GM19455 (cell line): Measurements from ENCODE around the gene TTC39B.
A peak's percentile ranks its signal among the peaks of the same experiment; 100 is the strongest.

Experiments used
- ATAC-seq: cut with Tn5 transposase; IDR thresholded peaks from one replicate; pipeline ENCODE4 v1.9.1; 2021; ENCODE audit not compliant: unreplicated experiment

The TTC39B gene

GRCh38 chr9:15304632-15305031, 2.4 kb downstream of the TTC39B start:
- no peak for ATAC-seq

DNA sequence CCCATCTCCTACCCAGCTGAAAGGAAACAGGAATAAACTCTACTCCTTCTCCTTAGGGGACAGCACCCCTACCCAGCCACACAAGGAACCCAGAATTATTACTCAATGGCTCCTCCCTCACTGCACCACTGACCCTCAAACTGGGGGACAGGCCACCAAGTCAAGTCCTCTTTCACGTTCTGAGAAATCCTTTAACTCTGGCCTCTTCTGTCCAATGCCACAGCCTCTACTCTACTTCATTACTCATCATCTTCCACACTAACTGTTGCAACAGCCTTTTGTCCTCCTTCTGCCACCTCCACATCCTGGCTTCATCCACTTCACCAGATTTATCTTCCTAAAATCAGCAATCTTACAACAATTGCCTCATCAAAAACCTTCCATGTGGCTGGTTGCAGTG, 6.8 kb downstream of the TTC39B start:
- ATAC-seq = no peak

DNA sequence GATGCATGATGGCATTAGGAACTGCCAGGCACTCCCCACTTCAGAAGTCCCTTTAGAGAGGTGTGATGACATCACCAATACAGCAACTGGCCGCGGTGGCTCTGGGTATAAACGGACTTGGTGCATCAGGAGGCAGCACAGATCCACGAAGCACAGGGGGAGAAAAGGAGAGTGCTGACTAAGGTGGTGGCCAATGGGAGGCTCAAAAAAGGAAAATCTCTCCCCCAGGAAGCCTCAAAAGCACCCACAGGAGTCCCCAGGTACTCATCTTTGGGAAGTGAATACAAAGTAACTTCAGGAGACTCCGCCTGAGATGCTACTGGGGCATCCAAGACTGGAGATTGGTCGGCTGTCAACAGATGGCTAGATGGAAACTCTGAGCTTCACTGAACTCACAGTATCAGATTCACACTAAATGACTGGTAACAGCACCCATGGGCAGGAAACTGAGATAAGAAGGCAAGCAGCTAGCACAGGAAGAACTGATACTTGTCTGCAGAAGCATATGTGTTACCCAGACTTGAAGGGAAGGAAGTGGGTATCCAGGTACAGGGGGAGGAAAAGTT, 7.6 kb downstream of the TTC39B start:
- peak; percentile 74 for ATAC-seq

GRCh38 chr9:15298362-15298761, 8.7 kb downstream of the TTC39B start:
- ATAC-seq = no peak

DNA sequence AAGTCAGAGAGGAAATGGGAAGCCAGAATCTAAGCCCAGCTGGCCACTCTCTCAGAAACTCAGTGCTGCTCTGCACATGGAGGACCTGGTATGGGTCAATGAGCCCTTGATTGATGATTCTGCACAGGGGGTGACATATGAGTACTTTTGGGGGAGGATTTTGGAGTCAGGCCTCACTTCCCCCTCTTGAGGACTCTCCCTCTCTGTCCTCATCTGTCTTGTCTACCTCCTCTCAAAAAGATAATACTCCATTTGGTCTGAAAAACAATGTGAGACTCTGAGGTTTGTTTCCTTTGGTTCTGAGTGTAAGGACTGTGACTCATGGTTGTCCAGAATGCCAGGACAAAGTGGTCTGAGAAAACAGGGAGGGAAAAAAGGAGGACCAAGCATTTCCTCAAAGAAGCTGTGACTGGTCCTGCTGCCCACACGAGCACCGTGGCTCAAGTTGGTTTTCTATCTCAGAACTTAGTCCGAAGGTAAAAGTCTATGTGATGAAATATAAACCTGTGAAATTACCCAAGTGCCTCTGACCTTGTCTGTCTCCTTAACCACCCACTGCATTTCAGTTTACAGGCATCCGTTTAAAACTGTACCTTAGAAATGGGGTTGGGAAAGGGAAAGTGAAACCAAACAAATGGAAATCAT, 11.1 kb downstream of the TTC39B start:
- ATAC-seq = peak; percentile 36

- ATAC-seq = no peak
These were observed 12.4 kb downstream of the TTC39B start for GRCh38 chr9:15294604-15295003.

- ATAC-seq = no peak
These were observed 13.2 kb downstream of the TTC39B start for GRCh38 chr9:15293804-15294316.

DNA sequence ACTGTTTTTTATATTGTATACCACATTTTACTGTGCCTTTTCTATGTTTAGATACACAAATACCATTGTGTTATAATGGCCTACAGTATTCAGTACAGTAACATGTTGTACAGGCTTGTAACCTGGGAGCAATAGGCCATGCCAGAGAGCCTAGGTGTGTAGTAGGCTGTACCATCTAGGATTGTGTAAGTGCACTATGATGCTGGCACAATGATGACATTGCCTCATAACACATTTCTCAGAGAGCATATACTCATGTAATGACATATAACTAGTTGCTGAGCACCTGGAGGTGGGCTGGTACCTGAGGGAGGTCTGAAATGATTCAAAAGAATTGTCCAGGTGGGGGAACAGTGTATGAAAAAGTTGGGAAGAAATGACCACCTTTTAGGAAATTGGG, 13.9 kb downstream of the TTC39B start:
- no peak for ATAC-seq

GRCh38 chr9:15289603-15290002, 17.4 kb downstream of the TTC39B start:
- no peak for ATAC-seq

- ATAC-seq = no peak
These were observed 19.7 kb downstream of the TTC39B start for GRCh38 chr9:15287309-15287708.

- no peak for ATAC-seq
These were observed 20.7 kb downstream of the TTC39B start for GRCh38 chr9:15286161-15286821.

DNA sequence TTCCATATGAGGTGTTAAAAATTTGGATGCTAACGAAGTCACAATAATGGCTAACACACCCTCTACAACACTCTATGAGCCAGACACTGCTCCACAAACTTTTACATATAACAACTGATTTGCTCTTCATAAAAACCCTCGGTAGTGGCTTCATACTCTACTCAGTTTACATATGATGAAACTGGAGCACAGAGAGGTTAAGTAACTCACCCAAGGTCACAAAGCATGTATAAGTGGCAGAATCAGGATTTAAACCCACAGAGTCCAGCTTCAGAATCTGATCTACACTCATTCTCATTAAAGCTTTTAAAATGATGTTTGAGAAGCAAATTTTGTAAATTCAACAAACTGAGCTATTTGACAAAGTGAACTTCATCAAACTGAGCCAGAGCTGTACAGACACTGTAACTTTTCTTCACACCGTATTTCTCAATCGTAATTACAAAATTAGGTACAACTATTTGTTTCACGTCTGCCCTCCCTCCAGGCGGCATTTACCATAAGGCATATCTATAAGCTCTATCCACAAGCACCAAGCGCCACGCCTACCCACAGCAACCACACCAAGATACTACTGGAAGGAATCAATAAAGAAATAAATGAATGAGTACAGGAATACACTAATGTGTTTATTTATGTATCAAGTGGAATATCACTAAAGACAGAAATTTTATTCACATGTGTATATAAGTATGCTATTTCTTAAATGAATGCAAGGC, 24.3 kb downstream of the TTC39B start:
- no peak for ATAC-seq

DNA sequence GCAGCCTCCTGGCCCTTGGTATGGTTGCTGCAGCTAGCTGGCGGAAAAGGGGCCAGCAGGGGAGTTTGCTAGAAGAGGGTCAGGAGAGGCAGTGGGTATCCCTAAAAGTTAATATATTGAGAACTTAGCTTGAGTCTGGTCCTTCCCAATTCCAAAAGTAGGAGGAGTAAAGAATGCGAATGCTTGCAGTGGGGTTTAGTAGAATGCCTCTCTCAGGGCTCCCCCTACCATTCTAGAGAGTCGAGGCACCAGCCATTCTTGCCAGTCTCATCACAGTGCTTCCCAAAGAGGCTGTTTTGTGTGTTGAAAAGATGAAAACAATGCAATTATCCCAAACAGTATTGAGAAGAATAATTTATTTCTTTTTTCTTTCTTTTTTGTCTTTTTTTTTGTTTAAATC, 26.4 kb downstream of the TTC39B start:
- ATAC-seq = no peak

- no peak for ATAC-seq
These were observed 28.2 kb downstream of the TTC39B start for GRCh38 chr9:15278839-15279238.

DNA sequence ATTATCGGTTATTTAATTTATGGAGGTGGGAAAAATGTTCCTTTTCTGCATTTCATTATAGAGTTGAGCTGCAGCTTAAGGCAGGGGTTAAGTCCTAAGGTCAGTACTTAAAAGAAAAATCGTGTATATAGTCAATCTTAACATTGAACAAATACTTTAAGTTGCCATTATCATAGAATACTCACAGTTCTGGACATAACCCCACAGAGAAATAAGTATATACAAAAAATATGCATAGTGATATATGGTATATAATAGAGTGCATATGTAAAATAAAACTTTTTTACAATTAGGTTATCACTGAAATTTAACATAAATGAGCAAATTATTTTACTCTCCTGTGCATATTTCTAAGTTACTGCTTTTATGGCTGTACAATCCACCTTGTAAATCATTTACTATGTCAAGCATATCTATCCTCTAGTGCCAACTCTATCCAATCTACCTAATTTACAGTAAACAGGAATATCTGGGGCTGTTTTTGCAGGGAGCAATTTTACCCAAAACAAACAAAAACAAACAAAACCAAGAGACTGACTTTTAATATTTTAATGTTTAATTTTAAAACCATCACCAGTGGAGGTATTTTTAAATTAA, 28.8 kb downstream of the TTC39B start:
- ATAC-seq = no peak

GRCh38 chr9:15277400-15278090, 29.5 kb downstream of the TTC39B start:
- peak; percentile 63 for ATAC-seq

- ATAC-seq = no peak
These were observed 30.6 kb downstream of the TTC39B start for GRCh38 chr9:15276328-15276938.

GRCh38 chr9:15274425-15274824, 32.6 kb downstream of the TTC39B start:
- no peak for ATAC-seq

DNA sequence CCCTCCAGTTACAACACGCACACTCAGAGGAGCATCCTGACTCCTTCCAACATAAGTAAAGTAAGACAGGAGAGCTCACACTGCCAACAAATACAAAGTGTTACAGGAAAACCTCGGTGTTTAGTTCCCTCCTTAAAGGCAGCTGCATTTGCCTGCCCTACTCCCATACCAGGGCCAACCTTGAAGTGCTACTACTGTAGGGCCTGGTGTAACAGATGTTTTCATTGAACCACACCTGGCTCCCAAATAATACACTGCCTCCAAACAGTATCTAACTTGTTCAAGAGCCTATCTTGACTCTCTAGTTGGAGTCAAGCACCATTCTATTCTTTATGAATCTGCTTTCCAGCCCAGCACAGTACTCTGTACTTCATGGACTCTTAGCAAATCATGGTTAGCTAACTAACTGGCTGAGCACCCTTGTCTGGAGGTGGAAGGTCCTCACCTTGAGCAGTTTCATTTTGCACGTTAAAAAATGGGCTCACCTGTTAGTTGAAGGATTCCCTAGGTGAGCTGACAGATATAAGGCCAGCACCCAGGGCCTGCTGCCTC, 34.6 kb downstream of the TTC39B start:
- ATAC-seq = no peak

DNA sequence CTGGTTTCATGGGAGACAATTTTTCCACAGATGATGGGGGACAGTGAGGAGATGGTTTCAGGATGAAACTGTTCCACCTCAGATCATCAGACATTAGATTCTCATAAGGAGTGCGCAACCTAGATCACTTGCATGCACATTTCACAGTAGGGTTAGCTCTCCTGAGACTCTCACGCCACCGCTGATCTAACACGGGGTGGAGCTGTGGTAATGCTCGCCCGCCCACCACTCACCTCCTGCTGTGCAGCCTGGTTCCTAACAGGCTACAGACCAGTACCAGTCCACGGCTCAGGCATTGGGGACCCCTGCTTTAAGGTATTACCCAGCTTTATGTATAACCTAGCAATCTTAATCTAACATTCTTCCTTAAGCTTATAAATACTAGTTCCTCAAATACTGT, 35.6 kb downstream of the TTC39B start:
- ATAC-seq = no peak
